OCI-LY7 (cell line): ENCODE data around the gene FADD.

Source experiments
- EZH2phosphoT487 ChIP-seq: fragments of 200-600 bp; sonication (generic); IDR thresholded peaks from 2 replicates; pipeline ENCODE4 v1.6.1; 2018; ENCODE audit warnings: low read depth, borderline replicate concordance, mild to moderate bottlenecking, mixed run types, antibody characterized with exemption, low read length, moderate library complexity, mixed read lengths
- TF ChIP-seq, protein P1 (sequence below): fragments of 200-600 bp; sonication (generic); conservative IDR thresholded peaks from 2 replicates; pipeline ENCODE4 v1.5.1; 2014; ENCODE audit warnings: mild to moderate bottlenecking, antibody characterized with exemption, low read length, moderate library complexity, mixed read lengths

DNA sequence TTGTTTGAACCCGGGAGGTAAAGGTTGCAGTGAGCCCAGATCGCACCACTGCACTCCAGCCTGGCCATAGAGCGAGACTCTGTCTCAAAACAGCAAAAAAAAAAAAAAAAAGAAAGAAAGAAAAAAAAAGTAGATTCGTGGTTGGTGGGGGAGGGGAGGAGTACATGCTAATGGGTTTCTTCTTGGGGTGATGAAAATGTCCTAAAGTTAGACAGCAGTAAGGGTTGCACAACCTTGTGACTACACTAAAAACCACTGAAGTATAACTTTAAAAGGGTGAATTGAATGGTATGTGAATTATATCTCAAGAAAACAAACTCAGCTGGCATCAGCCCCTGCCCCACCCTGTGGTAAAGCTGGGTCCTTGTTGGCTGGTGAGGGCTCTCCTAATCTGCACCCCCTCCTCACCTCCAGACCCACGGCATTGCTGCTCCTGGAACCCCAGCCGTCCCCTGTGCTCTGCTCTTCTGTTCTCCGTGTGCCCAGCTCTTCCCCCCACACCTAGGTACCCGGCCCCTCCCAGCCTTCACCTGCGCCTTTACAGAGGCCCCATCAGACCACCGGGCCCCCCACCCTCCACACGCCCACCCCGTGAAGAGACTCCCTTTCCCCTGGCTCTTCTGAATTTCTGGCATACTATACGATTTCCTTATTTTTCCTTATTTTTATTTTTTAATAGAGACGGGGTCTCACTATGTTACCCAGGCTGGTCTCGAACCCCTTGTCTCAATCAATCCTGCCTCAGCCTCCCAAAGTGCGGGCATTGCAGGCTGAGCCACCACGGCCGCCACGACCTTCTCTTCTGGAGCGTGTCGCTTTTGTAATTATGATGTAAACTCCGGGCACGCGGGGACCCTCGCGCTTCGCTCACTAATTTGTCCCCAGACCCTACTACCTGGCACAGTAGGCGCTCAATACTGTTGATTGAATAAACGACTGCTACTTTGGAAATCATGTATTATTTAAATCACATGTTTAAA lies 924 bp upstream of the FADD start:
- TF ChIP-seq, protein P1, sequence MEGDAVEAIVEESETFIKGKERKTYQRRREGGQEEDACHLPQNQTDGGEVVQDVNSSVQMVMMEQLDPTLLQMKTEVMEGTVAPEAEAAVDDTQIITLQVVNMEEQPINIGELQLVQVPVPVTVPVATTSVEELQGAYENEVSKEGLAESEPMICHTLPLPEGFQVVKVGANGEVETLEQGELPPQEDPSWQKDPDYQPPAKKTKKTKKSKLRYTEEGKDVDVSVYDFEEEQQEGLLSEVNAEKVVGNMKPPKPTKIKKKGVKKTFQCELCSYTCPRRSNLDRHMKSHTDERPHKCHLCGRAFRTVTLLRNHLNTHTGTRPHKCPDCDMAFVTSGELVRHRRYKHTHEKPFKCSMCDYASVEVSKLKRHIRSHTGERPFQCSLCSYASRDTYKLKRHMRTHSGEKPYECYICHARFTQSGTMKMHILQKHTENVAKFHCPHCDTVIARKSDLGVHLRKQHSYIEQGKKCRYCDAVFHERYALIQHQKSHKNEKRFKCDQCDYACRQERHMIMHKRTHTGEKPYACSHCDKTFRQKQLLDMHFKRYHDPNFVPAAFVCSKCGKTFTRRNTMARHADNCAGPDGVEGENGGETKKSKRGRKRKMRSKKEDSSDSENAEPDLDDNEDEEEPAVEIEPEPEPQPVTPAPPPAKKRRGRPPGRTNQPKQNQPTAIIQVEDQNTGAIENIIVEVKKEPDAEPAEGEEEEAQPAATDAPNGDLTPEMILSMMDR: no peak
- TF ChIP-seq EZH2phosphoT487: no peak
